Fibroblast of lung (primary cell): ENCODE data around the gene DNAL4. TPM values are rescaled to one million over a fixed set of nuclear protein-coding genes. Genes with fewer than 3 reads are reported as not detected.

Source experiments
- DNase-seq, 2 donors: peaks; one replicate each; pipeline versions ENCODE4 v3.0.0 to v3.0.0-alpha.2; 2010; ENCODE audit warnings: low read depth in 2 of 2
- H2AFZ ChIP-seq: 2 replicates; pipeline ENCODE4 v1.5.1; 2012; ENCODE audit warnings: low read length, control low read depth, inconsistent platforms
- H3K27ac ChIP-seq: 2 replicates; pipeline ENCODE4 v1.5.1; 2011; ENCODE audit warnings: low read length, control low read depth; ENCODE audit not compliant: insufficient read depth
- H3K27me3 ChIP-seq: 2 replicates; pipeline ENCODE4 v1.5.1; 2011; ENCODE audit warnings: mild to moderate bottlenecking, low read length; ENCODE audit not compliant: control insufficient read depth, insufficient read depth
- H3K36me3 ChIP-seq: 2 replicates; pipeline ENCODE4 v1.5.1; 2011; ENCODE audit warnings: low read length; ENCODE audit not compliant: control insufficient read depth, insufficient read depth
- H3K4me1 ChIP-seq: 2 replicates; pipeline ENCODE4 v1.5.1; 2011; ENCODE audit warnings: low read length; ENCODE audit not compliant: control insufficient read depth, insufficient read depth; ENCODE audit errors: extremely low read depth
- H3K4me2 ChIP-seq: 2 replicates; pipeline ENCODE4 v1.5.1; 2011; ENCODE audit warnings: low read length, control low read depth; ENCODE audit not compliant: insufficient read depth; ENCODE audit errors: extremely low read depth
- H3K4me3 ChIP-seq, 4 experiments: fragments of 200-600 bp in 1 of 4; sonication (generic) in 1 of 4; replicated peaks in 1 of 4; 2 replicates each; pipeline ENCODE4 v1.5.1; 2011 to 2016; ENCODE audit warnings: low read length in 4 of 4, low read depth in 3 of 4, mild to moderate bottlenecking in 3 of 4, control low read depth in 2 of 4, inconsistent platforms in 1 of 4, mixed read lengths in 1 of 4; ENCODE audit not compliant: insufficient read depth in 1 of 4; ENCODE audit errors: control extremely low read depth in 1 of 4
- H3K79me2 ChIP-seq: 2 replicates; pipeline ENCODE4 v1.5.1; 2012; ENCODE audit warnings: mild to moderate bottlenecking, low read length, inconsistent platforms; ENCODE audit not compliant: control insufficient read depth, insufficient read depth
- H3K9ac ChIP-seq: 2 replicates; pipeline ENCODE4 v1.5.1; 2011; ENCODE audit warnings: mild to moderate bottlenecking, low read length, control low read depth; ENCODE audit not compliant: insufficient read depth
- H3K9me3 ChIP-seq: 2 replicates; pipeline ENCODE4 v1.5.1; 2012; ENCODE audit warnings: low read depth, low read length; ENCODE audit not compliant: control insufficient read depth, insufficient read depth
- H4K20me1 ChIP-seq: 2 replicates; pipeline ENCODE4 v1.5.1; 2011; ENCODE audit warnings: low read length; ENCODE audit not compliant: control insufficient read depth, insufficient read depth; ENCODE audit errors: extremely low read depth
- EZH2 ChIP-seq: IDR thresholded peaks from 2 replicates; pipeline ENCODE4 v1.5.1; 2012; ENCODE audit warnings: low read length, control low read depth, mild to moderate bottlenecking; ENCODE audit errors: missing control alignments
- polyA plus RNA-seq, 2 donors: library from polyadenylated mRNA; depleted of rRNA in 1 of 2; stranded (reverse) in 1 of 2; unstranded in 1 of 2; fragments of >200 nt; gene quantifications; 2 replicates each; pipeline ENCODE4 v1.2.1, GENCODE V29; 2011 to 2012; ENCODE audit warnings: missing spikeins in 1 of 2
- total RNA-seq: library from RNA; depleted of rRNA; stranded (reverse); fragments of >200 nt; gene quantifications from 2 replicates; pipeline ENCODE4 v1.2.1, GENCODE V29; 2014
- TF ChIP-seq, protein P1 (sequence below), 2 donors: IDR thresholded peaks in 1 of 2; conservative IDR thresholded peaks in 1 of 2; 1 replicate in 1 of 2; 2 replicates in 1 of 2; pipeline ENCODE4 v1.5.1; 2011 to 2012; ENCODE audit warnings: low read length in 2 of 2, control low read depth in 1 of 2, inconsistent platforms in 1 of 2, low read depth in 1 of 2, mild to moderate bottlenecking in 1 of 2

The DNAL4 gene
- total and polyA plus RNA-seq, 2 donors (not counting 1 experiment from before 2014, with no cell fraction given), result 13.3 to 25.1 TPM

DNA sequence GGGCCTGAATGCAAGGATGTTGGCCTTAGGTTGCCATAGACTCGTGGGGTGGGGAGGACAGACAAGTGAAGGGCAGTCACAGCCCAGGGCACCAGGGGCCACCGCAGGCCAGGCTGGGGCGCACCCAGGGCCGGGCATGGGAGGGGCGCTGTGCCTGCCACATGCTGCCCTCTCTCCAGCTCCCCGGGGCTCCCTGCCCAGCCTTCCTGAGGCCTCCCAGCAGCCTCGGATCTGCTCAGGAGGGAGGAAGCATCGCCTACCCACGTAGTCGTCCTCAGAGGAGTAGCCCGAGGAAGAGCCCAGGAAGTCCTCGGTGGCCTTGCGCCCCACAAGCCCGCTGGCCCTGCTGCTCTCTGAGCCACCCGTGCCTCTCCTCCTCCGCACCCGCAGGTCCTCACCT lies 43.3 kb downstream of the DNAL4 start:
- peaks cover 37% of the 10 kb centered on the region for H3K36me3 ChIP-seq

DNA sequence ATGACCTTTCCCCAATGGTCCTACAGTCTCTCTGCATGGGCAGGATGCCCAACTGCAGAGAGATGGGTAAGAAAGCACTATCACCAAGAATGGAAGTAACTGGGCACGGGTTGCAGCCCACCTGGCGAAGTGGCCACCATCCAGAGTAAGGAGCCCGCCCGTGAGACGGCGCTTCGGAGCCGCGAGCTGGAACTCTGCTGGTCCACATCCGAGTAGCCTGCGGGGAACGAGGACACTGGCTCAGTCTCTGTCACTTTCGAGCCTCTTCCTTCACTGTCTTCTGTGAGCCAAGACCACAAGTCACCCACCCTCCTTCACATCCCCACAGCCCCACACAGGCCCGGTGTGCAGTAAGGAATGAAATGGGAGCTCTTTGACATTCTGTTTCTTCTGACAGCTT lies 43.8 kb downstream of the DNAL4 start:
- TF ChIP-seq EZH2, result no peak
- TF ChIP-seq, protein P1, sequence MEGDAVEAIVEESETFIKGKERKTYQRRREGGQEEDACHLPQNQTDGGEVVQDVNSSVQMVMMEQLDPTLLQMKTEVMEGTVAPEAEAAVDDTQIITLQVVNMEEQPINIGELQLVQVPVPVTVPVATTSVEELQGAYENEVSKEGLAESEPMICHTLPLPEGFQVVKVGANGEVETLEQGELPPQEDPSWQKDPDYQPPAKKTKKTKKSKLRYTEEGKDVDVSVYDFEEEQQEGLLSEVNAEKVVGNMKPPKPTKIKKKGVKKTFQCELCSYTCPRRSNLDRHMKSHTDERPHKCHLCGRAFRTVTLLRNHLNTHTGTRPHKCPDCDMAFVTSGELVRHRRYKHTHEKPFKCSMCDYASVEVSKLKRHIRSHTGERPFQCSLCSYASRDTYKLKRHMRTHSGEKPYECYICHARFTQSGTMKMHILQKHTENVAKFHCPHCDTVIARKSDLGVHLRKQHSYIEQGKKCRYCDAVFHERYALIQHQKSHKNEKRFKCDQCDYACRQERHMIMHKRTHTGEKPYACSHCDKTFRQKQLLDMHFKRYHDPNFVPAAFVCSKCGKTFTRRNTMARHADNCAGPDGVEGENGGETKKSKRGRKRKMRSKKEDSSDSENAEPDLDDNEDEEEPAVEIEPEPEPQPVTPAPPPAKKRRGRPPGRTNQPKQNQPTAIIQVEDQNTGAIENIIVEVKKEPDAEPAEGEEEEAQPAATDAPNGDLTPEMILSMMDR (conservative IDR thresholded peaks at IDR 0.05 in 1 of 2, IDR thresholded peaks at IDR 0.05 in 1 of 2; ENCODE audit: low read depth in 1 of 2, low read length in 2 of 2), result no peak
- Histone ChIP-seq H3K27ac (no peak overlapping the region), H3K36me3 (peaks cover 38% of the 10 kb centered on the region), H3K79me2 (peaks cover 18% of the 10 kb centered on the region), H3K4me1 (peaks cover 4% of the 10 kb centered on the region), H3K4me2 (no peak overlapping the region), H2AFZ (no peak overlapping the region), H3K4me3 (no peak overlapping the region), H3K27me3 (no peaks in the 10 kb centered on the region), H4K20me1 (no peaks in the 10 kb centered on the region), H3K9me3 (no peaks in the 10 kb centered on the region), H3K9ac (no peak overlapping the region)
- no peak for DNase-seq

More for the DNA sequence above, 43.3 kb downstream of the DNAL4 start:
- H3K79me2 ChIP-seq, result peaks cover 18% of the 10 kb centered on the region
- H3K4me1 ChIP-seq, result peaks cover 4% of the 10 kb centered on the region
- no peaks in the 10 kb centered on the region for H4K20me1 ChIP-seq
- TF ChIP-seq EZH2, result no peak
- TF ChIP-seq, protein P1 (conservative IDR thresholded peaks at IDR 0.05 in 1 of 2, IDR thresholded peaks at IDR 0.05 in 1 of 2; ENCODE audit: low read depth in 1 of 2, low read length in 2 of 2), result no peak
- no peaks in the 10 kb centered on the region for H3K27me3 ChIP-seq
- no peak overlapping the region for H3K9ac ChIP-seq
- no peak overlapping the region for H2AFZ ChIP-seq
- H3K4me3 ChIP-seq, result no peak overlapping the region
- no peak overlapping the region for H3K27ac ChIP-seq
- H3K4me2 ChIP-seq, result no peak overlapping the region
- DNase-seq, result no peak
- no peaks in the 10 kb centered on the region for H3K9me3 ChIP-seq

DNA sequence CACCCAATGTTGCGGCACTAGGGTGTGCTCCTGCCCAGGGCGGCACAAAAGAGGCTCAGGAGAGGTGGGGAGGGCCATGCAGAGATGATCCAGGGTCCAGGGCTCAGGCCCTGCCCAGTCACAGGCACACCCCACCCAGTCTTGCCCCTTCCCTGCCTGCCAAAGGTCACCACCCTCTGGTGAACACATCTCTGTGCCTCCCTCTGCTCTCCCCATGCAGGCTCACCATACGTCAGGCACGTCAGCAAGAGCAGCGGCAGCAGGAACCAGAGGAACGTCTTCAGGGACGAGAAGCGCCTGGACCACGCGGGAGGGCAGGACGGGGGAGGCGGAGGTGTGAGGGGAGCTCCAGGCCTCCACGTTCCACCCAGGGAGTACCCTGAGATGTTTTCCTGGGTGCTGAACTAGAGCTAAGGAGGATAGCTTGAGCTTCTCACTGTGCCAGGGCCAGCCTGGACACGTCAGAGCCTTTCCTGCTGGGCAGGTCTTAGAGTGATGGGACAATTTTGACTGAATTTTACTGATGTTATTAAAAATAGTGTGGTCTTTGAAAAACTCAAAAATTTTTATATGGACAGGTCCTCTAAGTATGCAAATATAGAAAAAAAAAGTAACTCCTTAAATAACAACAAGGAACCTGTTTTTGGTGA lies 45.3 kb downstream of the DNAL4 start:
- Histone ChIP-seq H4K20me1 (no peaks in the 10 kb centered on the region), H3K9ac (no peak overlapping the region), H3K4me1 (no peaks in the 10 kb centered on the region), H3K9me3 (no peaks in the 10 kb centered on the region), H3K79me2 (peaks cover 8% of the 10 kb centered on the region), H3K4me2 (no peak overlapping the region), H3K4me3 (no peak overlapping the region), H3K36me3 (peaks cover 43% of the 10 kb centered on the region), H2AFZ (no peak overlapping the region), H3K27me3 (no peaks in the 10 kb centered on the region), H3K27ac (no peak overlapping the region)
- no peak for DNase-seq
- no peak for TF ChIP-seq EZH2
- TF ChIP-seq, protein P1 (conservative IDR thresholded peaks at IDR 0.05 in 1 of 2, IDR thresholded peaks at IDR 0.05 in 1 of 2; ENCODE audit: low read depth in 1 of 2, low read length in 2 of 2), result no peak
